Memory B cell (primary cell): Measurements from ENCODE around the gene RXRA.

ENCODE experiments used
- ATAC-seq: fragments of 150-1000 bp; cut with Tn5 transposase; 2 replicates; pipeline ENCODE4 v1.10.0; 2021; ENCODE audit warnings: low read depth, mild to moderate bottlenecking, moderate library complexity
- DNase-seq, 2 donors: peaks; one replicate each; pipeline ENCODE4 v3.0.0; 2022; ENCODE audit warnings: low spot score in 2 of 2
- H3K27ac Mint-ChIP-seq: one replicate; pipeline ENCODE4 v1.8.0; 2022; ENCODE audit warnings: mild to moderate bottlenecking, moderate library complexity, mixed read lengths
- H3K27me3 Mint-ChIP-seq: one replicate; pipeline ENCODE4 v1.8.0; 2022; ENCODE audit warnings: mixed read lengths
- H3K36me3 Mint-ChIP-seq: one replicate; pipeline ENCODE4 v1.8.0; 2022; ENCODE audit warnings: mild to moderate bottlenecking, mixed read lengths
- H3K4me1 Mint-ChIP-seq: one replicate; pipeline ENCODE4 v1.8.0; 2022; ENCODE audit warnings: mixed read lengths
- H3K4me3 Mint-ChIP-seq: one replicate; pipeline ENCODE4 v1.8.0; 2022; ENCODE audit warnings: mild to moderate bottlenecking, moderate library complexity, mixed read lengths
- H3K9me3 Mint-ChIP-seq: one replicate; pipeline ENCODE4 v1.8.0; 2022; ENCODE audit warnings: mixed read lengths

Gene RXRA

DNA sequence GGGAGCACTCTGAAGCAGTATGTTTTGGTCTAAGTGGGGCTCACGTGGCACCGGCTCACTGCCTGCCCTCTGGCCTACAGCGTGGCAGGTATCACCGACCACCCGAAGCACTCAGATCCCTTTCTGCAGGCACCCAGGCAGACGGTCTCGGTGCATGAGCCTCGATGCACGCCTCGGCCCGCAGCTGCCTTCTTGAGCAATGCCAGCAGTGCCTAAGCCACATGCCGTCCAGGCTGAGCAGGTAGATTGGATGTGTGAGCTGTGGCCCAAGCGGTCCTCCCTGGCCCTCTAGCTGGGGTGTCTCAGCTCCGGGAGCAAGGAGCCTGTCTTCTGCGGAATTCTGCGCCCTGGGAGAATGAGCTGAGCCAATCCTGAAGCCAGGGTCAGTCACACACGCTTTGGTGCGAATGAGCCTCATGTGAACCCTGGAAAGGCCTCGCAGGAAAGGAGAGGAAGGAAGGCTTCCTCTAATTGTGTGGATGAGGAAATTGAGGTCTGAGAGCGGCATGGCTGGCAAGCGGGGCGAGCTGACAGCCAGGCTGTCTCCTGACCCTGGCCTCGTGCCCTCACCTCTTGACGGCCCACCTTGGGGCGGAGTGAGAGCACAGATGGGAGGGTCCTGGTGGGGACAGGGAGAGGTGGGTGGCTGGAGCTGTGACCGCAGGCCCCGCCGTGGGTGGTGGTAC is 14.4 kb downstream of the RXRA start:
- Mint-ChIP-seq H3K9me3 (no peaks in the 10 kb centered on the region), H3K27me3 (no peaks in the 10 kb centered on the region), H3K27ac (no peak overlapping the region), H3K4me3 (no peak overlapping the region), H3K36me3 (no peaks in the 10 kb centered on the region), H3K4me1 (peaks cover 15% of the 10 kb centered on the region)
- DNase-seq, result no peak
- ATAC-seq, result no peak

DNA sequence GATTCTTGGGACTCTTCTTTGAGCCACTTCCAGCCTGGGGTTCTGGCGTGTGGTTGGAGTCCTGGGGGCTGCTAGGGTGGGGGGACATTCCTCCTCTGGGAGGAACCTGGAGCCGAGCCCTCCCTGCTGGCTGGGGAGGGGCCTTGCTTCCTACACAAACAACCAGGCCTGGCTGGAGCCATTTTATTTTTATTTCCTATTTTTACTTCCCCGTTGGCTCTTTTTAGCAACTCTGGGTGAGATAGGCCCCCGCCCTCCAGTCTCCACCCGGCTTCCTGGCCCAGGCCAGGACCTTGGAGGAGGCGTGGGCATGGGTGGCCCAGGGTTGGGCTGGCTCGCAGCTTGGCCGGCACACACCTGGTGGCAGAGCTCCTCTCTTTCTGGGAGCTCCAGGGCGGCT is 15.1 kb downstream of the RXRA start:
- H3K9me3 Mint-ChIP-seq, result no peaks in the 10 kb centered on the region
- no peak overlapping the region for H3K4me3 Mint-ChIP-seq
- peaks cover 15% of the 10 kb centered on the region for H3K4me1 Mint-ChIP-seq
- H3K36me3 Mint-ChIP-seq, result no peaks in the 10 kb centered on the region
- no peak for DNase-seq
- peaks cover 2% of the 10 kb centered on the region for H3K27me3 Mint-ChIP-seq
- ATAC-seq, result no peak
- H3K27ac Mint-ChIP-seq, result no peak overlapping the region

DNA sequence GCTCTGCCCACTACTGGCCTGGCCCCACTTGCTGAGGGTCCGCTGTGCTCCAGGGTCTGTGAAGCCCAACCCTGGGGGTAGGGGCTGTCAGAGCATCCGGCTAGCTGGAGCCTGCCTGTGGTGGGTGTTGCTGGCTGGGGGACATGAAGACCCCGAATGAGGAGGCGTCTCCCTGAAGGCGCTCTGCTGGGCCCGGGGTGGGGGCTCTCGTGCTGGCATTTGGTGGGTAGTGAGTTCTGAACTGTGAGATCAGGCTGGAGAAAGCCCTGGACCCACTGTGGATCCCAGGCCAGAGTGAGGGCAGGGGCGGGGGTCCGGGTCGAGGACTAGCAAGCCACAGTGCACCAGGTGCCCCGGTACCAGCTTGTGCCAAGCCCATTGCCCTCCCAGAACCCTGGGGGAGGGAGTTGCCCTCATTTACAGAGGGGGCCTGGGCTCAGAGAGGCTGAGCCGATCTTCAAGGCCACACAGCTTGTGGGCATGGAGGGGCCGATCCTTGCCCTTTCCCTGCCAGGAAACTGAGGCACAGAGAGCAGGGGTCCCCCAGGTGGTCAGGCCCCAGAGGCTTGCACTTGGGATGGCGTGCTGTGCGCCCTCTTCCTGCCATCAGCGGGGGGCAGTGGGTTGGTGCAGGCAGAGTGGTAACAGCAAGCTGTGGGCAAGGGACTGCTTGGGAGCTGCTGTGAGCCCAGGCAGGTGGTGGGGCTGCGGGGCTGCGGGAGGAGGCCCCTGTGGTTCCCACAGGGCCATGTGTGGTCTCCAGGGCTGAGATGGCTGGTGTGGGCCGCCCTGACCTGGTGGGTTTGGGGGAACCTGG is 15.9 kb downstream of the RXRA start:
- no peak for ATAC-seq
- Mint-ChIP-seq H3K27me3 (peaks cover 4% of the 10 kb centered on the region), H3K4me3 (no peak overlapping the region), H3K27ac (no peak overlapping the region), H3K9me3 (no peaks in the 10 kb centered on the region), H3K36me3 (no peaks in the 10 kb centered on the region), H3K4me1 (peaks cover 15% of the 10 kb centered on the region)
- DNase-seq, result no peak

DNA sequence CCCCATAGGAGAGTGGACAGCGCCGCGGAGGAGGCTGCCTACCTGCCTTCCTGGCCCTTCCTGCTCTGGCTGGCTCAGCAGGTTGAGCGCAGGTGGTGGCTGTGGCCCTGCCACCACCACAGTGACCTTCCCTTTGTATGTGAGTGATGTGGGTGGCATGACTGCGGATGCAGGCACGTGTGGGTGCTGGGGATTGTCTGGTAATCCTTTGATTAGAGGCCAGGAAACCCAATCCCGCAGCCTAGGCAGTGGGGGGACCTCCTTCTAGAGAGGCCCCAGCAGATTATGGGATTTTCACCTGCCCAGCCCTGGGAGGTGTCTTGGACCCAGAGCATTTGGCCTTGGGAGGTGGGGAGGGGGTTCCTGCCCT is 16.5 kb downstream of the RXRA start:
- H3K9me3 Mint-ChIP-seq, result no peaks in the 10 kb centered on the region
- H3K4me1 Mint-ChIP-seq, result peaks cover 20% of the 10 kb centered on the region
- H3K36me3 Mint-ChIP-seq, result no peaks in the 10 kb centered on the region
- H3K4me3 Mint-ChIP-seq, result no peak overlapping the region
- H3K27me3 Mint-ChIP-seq, result peaks cover 4% of the 10 kb centered on the region
- H3K27ac Mint-ChIP-seq, result no peak overlapping the region
- DNase-seq (no peak), ATAC-seq (no peak)

DNA sequence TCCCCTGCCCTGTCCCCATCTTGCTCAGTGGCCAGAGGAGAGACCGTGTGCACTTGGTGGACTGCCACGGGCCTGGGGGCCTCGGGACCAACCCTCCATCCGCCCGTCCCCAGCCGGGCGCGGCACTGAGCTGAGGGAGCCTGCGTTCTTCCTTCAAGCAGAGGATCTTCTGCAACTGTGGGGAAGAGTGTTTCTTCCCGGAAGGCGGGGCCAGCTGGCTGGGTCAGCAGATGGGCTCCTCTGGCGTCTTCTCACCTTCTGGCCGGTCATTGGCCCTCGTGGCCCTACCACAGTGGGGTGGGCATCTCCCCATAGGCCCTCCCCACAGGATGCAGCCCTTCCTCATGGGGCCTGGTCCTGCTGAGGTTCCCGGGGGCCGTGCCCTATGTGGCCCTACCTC is 17.4 kb downstream of the RXRA start:
- ATAC-seq (no peak), DNase-seq (no peak)
- Mint-ChIP-seq H3K36me3 (no peaks in the 10 kb centered on the region), H3K4me1 (peaks cover 24% of the 10 kb centered on the region), H3K27me3 (peaks cover 4% of the 10 kb centered on the region), H3K27ac (no peak overlapping the region), H3K9me3 (no peaks in the 10 kb centered on the region), H3K4me3 (no peak overlapping the region)

DNA sequence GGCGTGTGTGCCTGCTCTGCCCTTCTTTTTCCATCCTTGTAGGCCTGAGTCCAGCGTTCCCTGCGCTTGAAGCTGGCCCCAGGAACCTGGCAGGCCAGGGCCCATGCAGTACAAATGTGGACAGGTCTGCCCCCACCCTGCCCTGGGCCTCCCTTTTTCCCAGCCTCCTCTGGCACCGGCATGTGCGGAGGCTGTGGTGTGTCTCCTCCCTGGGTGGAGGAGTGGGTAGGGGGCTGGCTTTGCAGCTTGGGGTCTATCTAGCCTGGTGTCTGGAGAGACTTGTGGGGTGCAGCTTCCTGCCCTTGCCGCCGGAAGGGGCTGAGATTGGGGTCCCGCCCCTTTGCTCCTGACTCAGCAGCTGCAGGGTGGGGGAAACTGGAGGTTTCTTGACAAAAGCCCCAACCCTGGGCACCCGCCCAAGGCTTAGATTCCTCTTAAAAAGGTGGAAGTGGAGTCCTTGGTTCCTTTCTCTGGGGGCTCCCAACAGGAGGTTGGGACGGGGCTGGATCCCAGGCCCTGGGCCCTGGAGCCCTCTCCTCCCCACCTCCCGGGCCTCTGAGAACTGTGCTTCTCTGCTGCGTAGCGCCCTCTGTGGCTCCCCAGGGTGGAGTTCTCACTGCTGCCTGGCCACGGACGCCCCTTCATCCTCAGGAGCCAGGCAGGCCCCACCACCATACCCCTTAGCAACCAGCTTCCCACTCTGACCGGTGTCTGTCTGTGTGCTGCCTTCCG is 18.0 kb downstream of the RXRA start:
- no peak for ATAC-seq
- no peak overlapping the region for H3K4me3 Mint-ChIP-seq
- no peaks in the 10 kb centered on the region for H3K9me3 Mint-ChIP-seq
- peaks cover 4% of the 10 kb centered on the region for H3K27me3 Mint-ChIP-seq
- DNase-seq, result no peak
- H3K27ac Mint-ChIP-seq, result no peak overlapping the region
- H3K4me1 Mint-ChIP-seq, result peaks cover 24% of the 10 kb centered on the region
- H3K36me3 Mint-ChIP-seq, result no peaks in the 10 kb centered on the region

DNA sequence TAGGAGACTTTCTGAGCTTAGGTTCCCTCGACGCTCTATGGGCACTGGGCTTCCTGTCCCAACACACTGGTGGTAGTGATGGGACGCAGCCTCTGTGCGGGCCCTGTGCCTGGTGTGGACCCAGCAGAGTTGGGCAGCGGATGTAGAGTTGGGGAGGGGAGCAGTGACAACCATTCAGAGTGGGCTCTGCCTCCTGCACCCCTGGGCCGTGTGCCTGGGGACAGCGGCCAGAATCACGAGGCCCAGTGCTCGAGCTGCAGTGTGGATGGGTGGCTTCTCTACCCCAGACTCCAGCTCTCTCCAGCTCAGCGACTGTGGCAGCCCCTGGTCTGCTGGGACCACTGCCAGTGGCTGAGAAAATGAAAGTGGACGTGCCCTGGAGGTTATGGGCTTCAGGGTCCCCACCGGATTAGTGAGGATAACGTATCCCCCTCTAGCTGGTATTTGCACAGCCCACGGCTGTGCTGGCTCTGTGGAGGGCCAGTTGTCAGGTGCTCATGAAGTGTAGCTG is 18.6 kb downstream of the RXRA start:
- Mint-ChIP-seq H3K4me1 (peaks cover 24% of the 10 kb centered on the region), H3K27me3 (peaks cover 4% of the 10 kb centered on the region), H3K36me3 (no peaks in the 10 kb centered on the region), H3K4me3 (no peak overlapping the region), H3K27ac (no peak overlapping the region), H3K9me3 (no peaks in the 10 kb centered on the region)
- ATAC-seq (no peak), DNase-seq (no peak)

DNA sequence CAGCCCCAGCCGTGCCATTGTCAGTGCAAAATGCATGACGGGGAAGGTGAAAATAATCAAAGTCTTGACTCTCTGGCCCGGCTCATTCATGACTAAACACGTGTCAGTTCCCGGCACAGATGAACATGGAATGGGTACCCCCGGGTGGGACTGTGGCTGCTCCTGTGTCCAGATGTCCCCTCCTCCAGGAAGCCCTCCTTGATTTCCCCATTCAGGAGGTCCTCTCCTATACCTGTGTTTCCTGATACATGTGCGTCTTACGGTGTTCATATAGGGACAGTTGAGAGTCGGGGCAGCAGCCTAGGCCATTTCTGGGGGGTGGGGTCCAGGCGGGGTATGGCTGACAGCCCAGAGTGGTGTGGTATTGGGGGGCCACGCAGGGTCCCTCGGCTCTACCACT is 19.5 kb downstream of the RXRA start:
- Mint-ChIP-seq H3K4me1 (peaks cover 22% of the 10 kb centered on the region), H3K27me3 (peaks cover 4% of the 10 kb centered on the region), H3K27ac (no peak overlapping the region), H3K4me3 (no peak overlapping the region), H3K9me3 (no peaks in the 10 kb centered on the region), H3K36me3 (no peaks in the 10 kb centered on the region)
- no peak for ATAC-seq
- no peak for DNase-seq

DNA sequence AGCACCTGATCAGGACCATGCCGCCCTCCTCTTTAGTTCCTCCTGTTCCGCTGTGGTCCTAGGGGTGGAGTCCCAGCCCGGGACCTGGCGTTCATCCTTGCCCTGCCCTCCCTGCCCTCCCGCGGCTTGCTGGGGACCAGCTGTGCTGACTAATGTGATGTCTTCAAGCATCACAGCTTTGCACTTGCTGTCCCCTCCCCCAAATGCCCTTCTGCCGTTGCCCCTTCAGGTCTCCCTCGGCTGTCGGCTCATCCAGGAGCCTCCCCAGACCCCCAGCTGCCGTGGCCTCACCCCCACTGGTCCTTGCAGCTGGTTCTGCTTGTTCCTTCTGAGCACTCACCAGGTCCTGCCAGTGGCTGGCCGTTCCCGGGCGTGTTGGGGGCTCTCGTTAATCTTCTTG is 19.9 kb downstream of the RXRA start:
- peaks cover 4% of the 10 kb centered on the region for H3K27me3 Mint-ChIP-seq
- no peaks in the 10 kb centered on the region for H3K9me3 Mint-ChIP-seq
- H3K27ac Mint-ChIP-seq, result no peak overlapping the region
- H3K4me1 Mint-ChIP-seq, result peaks cover 22% of the 10 kb centered on the region
- H3K36me3 Mint-ChIP-seq, result no peaks in the 10 kb centered on the region
- no peak for ATAC-seq
- H3K4me3 Mint-ChIP-seq, result no peak overlapping the region
- DNase-seq, result no peak

DNA sequence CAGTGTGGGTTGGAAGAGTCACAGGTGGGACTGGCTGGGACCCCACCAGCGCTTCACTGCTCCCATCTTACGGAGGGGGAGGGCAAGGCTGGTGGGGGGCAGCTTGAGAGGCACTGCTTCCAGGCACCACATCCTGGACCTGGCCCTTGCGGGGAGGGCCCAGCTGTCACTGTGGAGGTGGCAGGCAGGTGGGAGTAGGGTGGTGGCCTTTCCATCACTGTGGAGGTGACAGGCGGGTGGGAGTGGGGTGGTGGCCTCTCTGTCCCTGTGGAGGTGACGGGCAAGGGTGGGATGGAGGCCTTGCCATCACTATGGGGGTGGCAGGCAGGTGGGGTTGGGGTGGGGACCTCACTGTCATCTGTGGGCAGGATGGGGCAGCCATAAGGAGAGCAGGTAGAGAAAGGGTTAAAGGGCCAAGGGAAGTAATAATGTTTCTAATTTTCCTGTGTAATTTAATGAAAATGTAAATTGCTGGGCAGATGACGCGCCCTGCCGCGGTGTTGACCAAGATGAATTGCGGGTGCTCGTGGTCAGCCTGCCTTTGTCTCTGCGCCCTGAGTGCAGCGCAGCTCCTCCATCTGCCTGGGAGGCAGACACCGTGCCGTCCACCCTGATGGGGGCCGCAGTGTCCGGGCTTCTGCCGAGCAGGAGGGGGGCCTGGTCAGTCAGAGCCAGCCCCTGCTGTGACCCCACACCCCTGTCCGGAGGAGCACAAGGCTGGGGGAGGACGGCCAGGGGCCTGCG is 20.8 kb downstream of the RXRA start:
- no peaks in the 10 kb centered on the region for H3K9me3 Mint-ChIP-seq
- H3K27me3 Mint-ChIP-seq, result peaks cover 4% of the 10 kb centered on the region
- peaks cover 22% of the 10 kb centered on the region for H3K4me1 Mint-ChIP-seq
- H3K4me3 Mint-ChIP-seq, result no peak overlapping the region
- no peak for ATAC-seq
- H3K36me3 Mint-ChIP-seq, result no peaks in the 10 kb centered on the region
- DNase-seq, result no peak
- no peak overlapping the region for H3K27ac Mint-ChIP-seq

DNA sequence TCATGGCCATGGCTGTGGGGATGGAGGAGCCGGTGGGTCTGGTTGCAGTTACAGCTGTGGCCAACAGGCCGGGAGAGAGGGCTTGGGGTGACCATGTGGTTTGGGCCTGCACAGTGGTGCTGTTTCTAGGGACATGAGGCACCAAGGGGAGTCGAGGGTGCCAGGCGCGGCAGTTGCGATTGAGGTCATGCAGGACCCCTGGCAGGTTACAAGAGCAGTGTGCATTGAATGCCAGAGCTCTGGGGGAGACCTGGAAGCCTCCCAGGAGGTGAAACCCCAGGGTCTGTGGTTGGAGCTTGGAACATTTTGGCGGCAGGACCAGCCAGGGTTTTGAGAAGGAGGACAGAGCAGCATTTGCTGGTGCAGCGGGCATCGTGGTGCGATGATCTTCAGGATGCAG is 21.7 kb downstream of the RXRA start:
- H3K36me3 Mint-ChIP-seq, result no peaks in the 10 kb centered on the region
- peaks cover 4% of the 10 kb centered on the region for H3K27me3 Mint-ChIP-seq
- no peak for ATAC-seq
- no peak for DNase-seq
- H3K9me3 Mint-ChIP-seq, result no peaks in the 10 kb centered on the region
- H3K27ac Mint-ChIP-seq, result no peak overlapping the region
- H3K4me1 Mint-ChIP-seq, result peaks cover 20% of the 10 kb centered on the region
- H3K4me3 Mint-ChIP-seq, result no peak overlapping the region

DNA sequence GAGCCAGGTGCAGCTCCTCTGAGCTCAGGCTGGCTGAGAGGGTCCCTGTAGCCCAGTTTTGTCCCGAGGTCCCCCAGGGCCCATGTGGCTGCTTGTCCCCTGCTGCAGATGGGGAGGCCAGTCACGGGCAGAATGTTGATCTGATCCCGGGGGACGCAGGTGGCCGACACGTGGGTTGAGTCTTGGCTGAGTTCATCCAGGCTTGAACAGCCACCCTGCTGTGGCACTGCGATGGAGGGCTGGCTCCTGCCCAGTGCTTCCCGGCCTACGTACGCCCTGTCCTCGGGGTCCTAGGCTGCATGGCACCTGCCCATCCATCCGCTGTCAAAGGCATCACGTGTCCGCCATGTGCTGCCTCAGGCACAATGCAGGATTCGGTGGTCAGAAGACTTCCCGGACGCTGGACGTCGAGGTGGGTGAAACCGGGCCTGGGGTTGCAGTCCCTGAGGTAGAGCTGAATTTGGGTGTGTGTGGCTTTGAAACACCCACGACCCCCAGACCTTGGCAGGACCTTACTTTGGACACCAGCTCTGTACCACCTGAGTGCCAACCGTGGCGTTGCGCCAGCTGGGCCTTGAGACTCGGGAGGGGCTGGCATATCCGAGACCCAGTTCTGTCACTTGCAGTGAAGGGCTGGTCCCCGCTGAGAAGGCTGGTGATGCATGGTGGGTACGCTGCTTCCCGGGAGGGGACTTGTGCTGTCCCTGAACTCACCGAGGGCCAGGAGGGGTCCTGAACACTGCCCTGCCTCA is 22.3 kb downstream of the RXRA start:
- no peak for DNase-seq
- H3K36me3 Mint-ChIP-seq, result no peaks in the 10 kb centered on the region
- no peaks in the 10 kb centered on the region for H3K9me3 Mint-ChIP-seq
- H3K27me3 Mint-ChIP-seq, result peaks cover 4% of the 10 kb centered on the region
- H3K4me1 Mint-ChIP-seq, result peaks cover 17% of the 10 kb centered on the region
- ATAC-seq, result no peak
- H3K27ac Mint-ChIP-seq, result no peak overlapping the region
- no peak overlapping the region for H3K4me3 Mint-ChIP-seq

DNA sequence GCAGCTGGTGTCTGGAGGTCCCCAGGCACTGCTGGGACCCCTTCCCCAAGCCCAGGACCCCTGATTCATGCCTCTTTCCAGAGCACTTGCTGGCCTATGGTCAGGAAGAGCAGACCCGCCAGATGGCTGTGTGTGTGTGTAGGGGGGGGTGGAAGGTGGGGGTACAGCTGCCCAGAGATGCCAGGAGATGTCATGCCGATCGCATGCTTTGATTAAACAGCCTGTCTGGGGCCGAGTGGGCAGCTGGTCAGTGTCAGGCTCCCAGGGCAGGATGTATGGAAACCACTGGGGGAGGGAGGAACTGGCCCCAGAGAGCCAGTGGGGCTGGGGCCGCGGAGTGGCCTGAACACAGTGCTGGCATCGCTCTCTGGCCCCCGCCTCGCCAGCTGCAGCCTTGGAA is 23.7 kb downstream of the RXRA start:
- Mint-ChIP-seq H3K27ac (no peak overlapping the region), H3K4me3 (no peak overlapping the region), H3K9me3 (no peaks in the 10 kb centered on the region), H3K4me1 (peaks cover 11% of the 10 kb centered on the region), H3K36me3 (no peaks in the 10 kb centered on the region), H3K27me3 (peaks cover 4% of the 10 kb centered on the region)
- DNase-seq (no peak), ATAC-seq (no peak)
